Lower leg skin (tissue), 3 donors: Measurements from ENCODE around the gene PLCH2.

Experiments
- POLR2A ChIP-seq, 2 donors: fragments of 450-650 bp; IDR thresholded peaks; one replicate each; pipeline ENCODE4 v1.6.1; 2016 to 2017; ENCODE audit warnings: antibody characterized with exemption in 2 of 2, mild to moderate bottlenecking in 1 of 2, moderate library complexity in 1 of 2
- TF ChIP-seq, protein P1 (sequence below), 3 donors: fragments of 450-650 bp; IDR thresholded peaks; one replicate each; pipeline ENCODE4 v1.5.1; 2016; ENCODE audit warnings: antibody characterized with exemption in 3 of 3, mild to moderate bottlenecking in 3 of 3, moderate library complexity in 2 of 3

GRCh38 chr1:2527556-2527860, 51.4 kb downstream of the PLCH2 start:
- no peak for TF ChIP-seq POLR2A (IDR thresholded peaks at IDR 0.05)
- TF ChIP-seq, protein P1, sequence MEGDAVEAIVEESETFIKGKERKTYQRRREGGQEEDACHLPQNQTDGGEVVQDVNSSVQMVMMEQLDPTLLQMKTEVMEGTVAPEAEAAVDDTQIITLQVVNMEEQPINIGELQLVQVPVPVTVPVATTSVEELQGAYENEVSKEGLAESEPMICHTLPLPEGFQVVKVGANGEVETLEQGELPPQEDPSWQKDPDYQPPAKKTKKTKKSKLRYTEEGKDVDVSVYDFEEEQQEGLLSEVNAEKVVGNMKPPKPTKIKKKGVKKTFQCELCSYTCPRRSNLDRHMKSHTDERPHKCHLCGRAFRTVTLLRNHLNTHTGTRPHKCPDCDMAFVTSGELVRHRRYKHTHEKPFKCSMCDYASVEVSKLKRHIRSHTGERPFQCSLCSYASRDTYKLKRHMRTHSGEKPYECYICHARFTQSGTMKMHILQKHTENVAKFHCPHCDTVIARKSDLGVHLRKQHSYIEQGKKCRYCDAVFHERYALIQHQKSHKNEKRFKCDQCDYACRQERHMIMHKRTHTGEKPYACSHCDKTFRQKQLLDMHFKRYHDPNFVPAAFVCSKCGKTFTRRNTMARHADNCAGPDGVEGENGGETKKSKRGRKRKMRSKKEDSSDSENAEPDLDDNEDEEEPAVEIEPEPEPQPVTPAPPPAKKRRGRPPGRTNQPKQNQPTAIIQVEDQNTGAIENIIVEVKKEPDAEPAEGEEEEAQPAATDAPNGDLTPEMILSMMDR (IDR thresholded peaks at IDR 0.05) = no peak
